K562 (cell line): ENCODE results near the gene KCNMB3. TPM values are rescaled to one million over a fixed set of nuclear protein-coding genes. Genes with fewer than 3 reads are reported as not detected.

Source experiments
- CXXC5 ChIP-seq: fragments of 250-450 bp; sonication (Bioruptor Pico); IDR thresholded peaks from 2 replicates; pipeline ENCODE4 v1.8.0; 2022; ENCODE audit warnings: inconsistent platforms, mild to moderate bottlenecking, moderate library complexity
- DPF2 ChIP-seq: fragments of 450-650 bp; IDR thresholded peaks from 2 replicates; pipeline ENCODE4 v1.6.1; 2016
- ETV5 ChIP-seq: sonication (generic); formaldehyde crosslinking; IDR thresholded peaks from 2 replicates; pipeline ENCODE4 v1.4.0; 2020; ENCODE audit warnings: low read depth, mild to moderate bottlenecking, missing genetic modification reagents
- HMG20B ChIP-seq: fragments of 250-450 bp; sonication (Bioruptor Pico); IDR thresholded peaks from 2 replicates; pipeline ENCODE4 v1.5.0; 2021; ENCODE audit warnings: mild to moderate bottlenecking
- L3MBTL2 ChIP-seq: fragments of 450-650 bp; IDR thresholded peaks from 2 replicates; pipeline ENCODE4 v1.6.1; 2016; ENCODE audit warnings: mild to moderate bottlenecking, moderate library complexity
- LCOR ChIP-seq: sonication (generic); formaldehyde crosslinking; IDR thresholded peaks from 2 replicates; pipeline ENCODE4 v1.8.0; 2022; ENCODE audit warnings: mild to moderate bottlenecking, missing genetic modification reagents
- POLR2A ChIP-seq: fragments of 450-650 bp; conservative IDR thresholded peaks from 2 replicates; pipeline ENCODE4 v1.6.1; 2016
- SLC30A9 ChIP-seq: fragments of 250-450 bp; sonication (Bioruptor Pico); IDR thresholded peaks from 2 replicates; pipeline ENCODE4 v1.8.0; 2022; ENCODE audit warnings: mild to moderate bottlenecking, moderate library complexity
- SMARCA4 ChIP-seq: fragments of 450-650 bp; IDR thresholded peaks from 2 replicates; pipeline ENCODE4 v1.6.1; 2016
- TBL1XR1 ChIP-seq, 2 experiments: IDR thresholded peaks; 2 replicates each; pipeline ENCODE4 v1.6.1; 2012; ENCODE audit warnings: improper control_type of control experiment in 2 of 2, low read length in 2 of 2, mild to moderate bottlenecking in 1 of 2
- TRIM24 ChIP-seq, 2 experiments: fragments of 450-650 bp; IDR thresholded peaks; 2 replicates each; pipeline ENCODE4 v1.6.1; 2016
- TSC22D4 ChIP-seq: fragments of 450-650 bp; IDR thresholded peaks from 2 replicates; pipeline ENCODE4 v1.6.1; 2016; ENCODE audit warnings: missing genetic modification characterization, missing biosample characterization, control low read depth
- U2AF1 ChIP-seq: fragments of 200-400 bp; formaldehyde crosslinking; optimal IDR thresholded peaks from 2 replicates; pipeline ENCODE3; 2017; ENCODE audit warnings: mild to moderate bottlenecking, low read depth, low read length, moderate library complexity
- YBX1 ChIP-seq: fragments of 450-650 bp; IDR thresholded peaks from 2 replicates; pipeline ENCODE4 v1.7.1; 2016; ENCODE audit warnings: mild to moderate bottlenecking
- ZFX ChIP-seq: sonication (generic); formaldehyde crosslinking; IDR thresholded peaks from 2 replicates; pipeline ENCODE4 v1.8.0; 2022; ENCODE audit warnings: mild to moderate bottlenecking, missing genetic modification reagents, moderate library complexity
- ZHX1 ChIP-seq: fragments of 150-350 bp; conservative IDR thresholded peaks from 2 replicates; pipeline ENCODE4 v1.6.1; 2014; ENCODE audit warnings: low read length
- ZNF316 ChIP-seq: fragments of 450-650 bp; IDR thresholded peaks from 2 replicates; pipeline ENCODE4 v1.6.1; 2016
- ZNF445 ChIP-seq: fragments of 250-450 bp; sonication (Bioruptor Pico); IDR thresholded peaks from 2 replicates; pipeline ENCODE4 v1.4.0; 2020; ENCODE audit warnings: low read depth, mild to moderate bottlenecking, moderate library complexity
- ZNF592 ChIP-seq: fragments of 450-650 bp; IDR thresholded peaks from 2 replicates; pipeline ENCODE4 v1.6.1; 2017; ENCODE audit warnings: antibody characterized with exemption, mild to moderate bottlenecking
- polyA plus RNA-seq, 8 experiments: library from polyadenylated mRNA; depleted of rRNA in 4 of 8; stranded (reverse) in 5 of 8; unstranded in 3 of 8; fragments of >200 nt; fragmentation: Nextera tagmentation in 2 of 8; fragmentation: Illumina TruSeq in 1 of 8; extraction: Ambion mirVana in 2 of 8; extraction: Trizol in 1 of 8; gene quantifications; 2 replicates each; pipeline versions ENCODE4 v1.2.1 to v1.2.3, GENCODE V29; 2011 to 2014; ENCODE audit warnings: inconsistent platforms in 1 of 8, missing spikeins in 1 of 8
- total RNA-seq, 7 experiments: library from RNA; depleted of rRNA in 6 of 7; stranded (reverse); fragments of >200 nt in 6 of 7; fragmentation: Illumina TruSeq in 2 of 7; extraction: Trizol in 2 of 7; gene quantifications; 2 replicates each; pipeline versions ENCODE4 v1.2.1 to v1.2.3, GENCODE V29; 2011 to 2021; ENCODE audit warnings: low replicate concordance in 1 of 7
- TF ChIP-seq, protein P1 (sequence below), 3 experiments: fragments of 200-800 bp in 1 of 3; sonication (Bioruptor generic) in 1 of 3; sonication (generic) in 1 of 3; formaldehyde crosslinking in 1 of 3; IDR thresholded peaks; 2 replicates each; pipeline versions ENCODE4 v1.6.1 to v1.8.0; 2016 to 2022; ENCODE audit warnings: mild to moderate bottlenecking in 2 of 3, missing compliant biosample characterization in 2 of 3, missing genetic modification characterization in 2 of 3, missing genetic modification reagents in 1 of 3
- TF ChIP-seq, protein P2 (sequence below): fragments of 450-650 bp; formaldehyde crosslinking; IDR thresholded peaks from 2 replicates; pipeline ENCODE4 v1.4.0; 2020; ENCODE audit warnings: mild to moderate bottlenecking, moderate library complexity

KCNMB3 gene
- total and polyA plus RNA-seq, 9 of the 15 experiments (the other 6 are each of a cell fraction or from before 2014, with no cell fraction given) = 7.0 to 21.1 (median 14.3) TPM

GRCh38 chr3:179268400-179269051 is 17.6 kb upstream of the KCNMB3 start (continued):
- TF ChIP-seq ZNF592 (peak; percentile 45), LCOR (CRISPR knock-in tag) (no peak), ZHX1 (no peak), YBX1 (no peak), L3MBTL2 (peak; percentile 39), SMARCA4 (peak; percentile 62), POLR2A (peak; percentile 43), TBL1XR1 (IDR thresholded peaks at IDR 0.05; ENCODE audit: low read length in 2 of 2) (peak in 1 of 2 experiments; percentile 34; a peak in 1 of 4 replicates), TRIM24 (IDR thresholded peaks at IDR 0.05) (peak in 1 of 2 experiments; percentile 53; a peak in 2 of 4 replicates), HMG20B (CRISPR knock-in tag) (no peak), ZNF445 (CRISPR knock-in tag) (0 out of 2 replicates have a peak, but pooled peaks have one; percentile 32), CXXC5 (CRISPR knock-in tag) (peak; percentile 42; the same call in 1 of the 2 replicates), U2AF1 (no peak), ZNF316 (peak; percentile 34), SLC30A9 (CRISPR knock-in tag) (no peak), ZFX (CRISPR knock-in tag) (no peak), ETV5 (CRISPR knock-in tag) (peak; percentile 64), DPF2 (peak; percentile 84), TSC22D4 (tag) (no peak)
- TF ChIP-seq, protein P1, sequence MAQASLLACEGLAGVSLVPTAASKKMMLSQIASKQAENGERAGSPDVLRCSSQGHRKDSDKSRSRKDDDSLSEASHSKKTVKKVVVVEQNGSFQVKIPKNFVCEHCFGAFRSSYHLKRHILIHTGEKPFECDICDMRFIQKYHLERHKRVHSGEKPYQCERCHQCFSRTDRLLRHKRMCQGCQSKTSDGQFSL (CRISPR knock-in tag; IDR thresholded peaks at IDR 0.05) = no peak
- TF ChIP-seq, protein P1 (tag; IDR thresholded peaks at IDR 0.05) = no peak
- TF ChIP-seq, protein P2, sequence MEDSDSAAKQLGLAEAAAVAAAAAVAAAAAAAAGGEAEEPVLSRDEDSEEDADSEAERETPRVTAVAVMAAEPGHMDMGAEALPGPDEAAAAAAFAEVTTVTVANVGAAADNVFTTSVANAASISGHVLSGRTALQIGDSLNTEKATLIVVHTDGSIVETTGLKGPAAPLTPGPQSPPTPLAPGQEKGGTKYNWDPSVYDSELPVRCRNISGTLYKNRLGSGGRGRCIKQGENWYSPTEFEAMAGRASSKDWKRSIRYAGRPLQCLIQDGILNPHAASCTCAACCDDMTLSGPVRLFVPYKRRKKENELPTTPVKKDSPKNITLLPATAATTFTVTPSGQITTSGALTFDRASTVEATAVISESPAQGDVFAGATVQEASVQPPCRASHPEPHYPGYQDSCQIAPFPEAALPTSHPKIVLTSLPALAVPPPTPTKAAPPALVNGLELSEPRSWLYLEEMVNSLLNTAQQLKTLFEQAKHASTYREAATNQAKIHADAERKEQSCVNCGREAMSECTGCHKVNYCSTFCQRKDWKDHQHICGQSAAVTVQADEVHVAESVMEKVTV (CRISPR knock-in tag) = no peak
